AG09309 (cell line): ENCODE results near the gene PCCB.

Source experiments
- DNase-seq: peaks from one replicate; pipeline ENCODE4 v3.0.0-alpha.2; 2010; ENCODE audit warnings: low read depth
- H3K4me3 ChIP-seq: 2 replicates; pipeline ENCODE4 v1.5.1; 2011; ENCODE audit warnings: mild to moderate bottlenecking, low read depth, low read length, moderate library complexity; ENCODE audit not compliant: control insufficient read depth
- TF ChIP-seq, protein P1 (sequence below): IDR thresholded peaks from 2 replicates; pipeline ENCODE4 v1.5.1; 2011; ENCODE audit warnings: mild to moderate bottlenecking, low read depth, low read length, inconsistent platforms; ENCODE audit not compliant: insufficient read depth, control insufficient read depth; ENCODE audit errors: missing control alignments

Gene PCCB

DNA sequence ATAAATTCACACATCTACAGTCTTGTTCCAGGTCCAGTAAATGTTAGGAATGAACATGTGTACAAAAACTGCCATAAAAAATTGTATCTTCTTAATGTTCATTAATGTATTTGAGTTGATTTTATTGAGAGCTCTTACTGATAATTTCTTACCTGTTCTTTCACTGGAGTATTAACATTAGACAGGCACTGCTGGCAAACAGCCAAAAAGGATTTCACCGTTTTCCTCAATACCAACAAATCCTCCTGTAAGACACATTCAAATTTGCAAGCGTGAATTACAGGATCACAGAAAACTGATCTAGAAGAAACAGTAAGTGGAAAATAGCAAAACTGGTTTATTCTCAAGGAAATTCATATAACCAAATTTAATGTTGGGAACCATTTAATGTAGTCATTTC is 127.4 kb downstream of the PCCB start:
- no peak overlapping the region for H3K4me3 ChIP-seq
- TF ChIP-seq, protein P1, sequence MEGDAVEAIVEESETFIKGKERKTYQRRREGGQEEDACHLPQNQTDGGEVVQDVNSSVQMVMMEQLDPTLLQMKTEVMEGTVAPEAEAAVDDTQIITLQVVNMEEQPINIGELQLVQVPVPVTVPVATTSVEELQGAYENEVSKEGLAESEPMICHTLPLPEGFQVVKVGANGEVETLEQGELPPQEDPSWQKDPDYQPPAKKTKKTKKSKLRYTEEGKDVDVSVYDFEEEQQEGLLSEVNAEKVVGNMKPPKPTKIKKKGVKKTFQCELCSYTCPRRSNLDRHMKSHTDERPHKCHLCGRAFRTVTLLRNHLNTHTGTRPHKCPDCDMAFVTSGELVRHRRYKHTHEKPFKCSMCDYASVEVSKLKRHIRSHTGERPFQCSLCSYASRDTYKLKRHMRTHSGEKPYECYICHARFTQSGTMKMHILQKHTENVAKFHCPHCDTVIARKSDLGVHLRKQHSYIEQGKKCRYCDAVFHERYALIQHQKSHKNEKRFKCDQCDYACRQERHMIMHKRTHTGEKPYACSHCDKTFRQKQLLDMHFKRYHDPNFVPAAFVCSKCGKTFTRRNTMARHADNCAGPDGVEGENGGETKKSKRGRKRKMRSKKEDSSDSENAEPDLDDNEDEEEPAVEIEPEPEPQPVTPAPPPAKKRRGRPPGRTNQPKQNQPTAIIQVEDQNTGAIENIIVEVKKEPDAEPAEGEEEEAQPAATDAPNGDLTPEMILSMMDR = no peak
- no peak for DNase-seq

DNA sequence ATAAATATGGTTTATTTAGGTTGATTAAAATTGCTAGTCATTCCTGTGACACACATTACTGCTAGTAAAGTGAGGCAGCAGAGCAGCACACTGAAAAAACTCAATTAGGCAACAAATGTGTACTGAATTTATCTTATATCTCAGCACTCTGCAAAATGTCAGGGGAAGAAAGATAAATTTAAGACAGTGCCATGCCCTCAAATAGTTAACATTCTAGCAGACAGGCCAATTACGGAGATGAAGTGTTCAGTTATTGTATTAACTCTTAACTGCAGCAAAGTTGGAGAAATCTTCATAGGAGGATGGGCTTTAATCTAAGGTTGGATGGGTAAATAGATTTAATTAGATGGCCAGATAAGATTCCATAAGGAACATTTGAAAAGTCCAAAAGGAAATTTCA is 127.9 kb downstream of the PCCB start:
- DNase-seq = no peak
- no peak overlapping the region for H3K4me3 ChIP-seq
- TF ChIP-seq, protein P1 = no peak
